GM12878 (cell line): Measurements from ENCODE around the gene UQCR10.

Experiments
- CBX5 ChIP-seq: sonication (generic); IDR thresholded peaks from 2 replicates; pipeline ENCODE4 v1.6.1; 2016; ENCODE audit warnings: low read depth, moderate library complexity, mild to moderate bottlenecking, inconsistent platforms
- HDAC2 ChIP-seq: fragments of 200-600 bp; sonication (generic); IDR thresholded peaks from 2 replicates; pipeline ENCODE4 v1.6.1; 2017
- NBN ChIP-seq: fragments of 450-650 bp; IDR thresholded peaks from 2 replicates; pipeline ENCODE4 v1.6.1; 2016
- NFIC ChIP-seq: IDR thresholded peaks from 2 replicates; pipeline ENCODE4 v1.6.1; 2012; ENCODE audit warnings: low read depth, mild to moderate bottlenecking, inconsistent platforms, low read length, moderate library complexity
- TF ChIP-seq, protein P1 (sequence below): IDR thresholded peaks from 2 replicates; pipeline ENCODE4 v1.6.1; 2011; ENCODE audit warnings: mild to moderate bottlenecking, low read depth, low read length, moderate library complexity; ENCODE audit not compliant: insufficient replicate concordance

DNA sequence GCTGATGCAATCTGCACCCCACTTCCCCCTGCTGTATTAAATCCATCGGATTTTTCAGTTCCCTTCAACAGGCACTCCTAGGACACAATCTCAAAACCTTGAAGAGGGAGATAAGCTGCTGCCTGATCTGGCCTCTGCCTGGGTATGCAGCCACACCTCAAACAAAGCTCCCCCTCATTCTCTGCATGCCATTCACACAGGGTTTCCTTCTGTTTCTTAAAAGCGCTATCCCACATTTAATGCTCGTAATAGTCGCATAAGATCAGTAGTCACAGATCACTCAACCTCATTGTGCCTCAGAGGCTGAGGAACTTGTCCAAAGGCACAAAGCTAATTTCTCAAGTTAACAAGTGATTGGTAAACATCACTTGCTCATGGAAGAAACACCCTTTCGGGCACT, 34.0 kb downstream of the UQCR10 start:
- TF ChIP-seq CBX5 (no peak), HDAC2 (no peak), NBN (no peak), NFIC (no peak)
- TF ChIP-seq, protein P1, sequence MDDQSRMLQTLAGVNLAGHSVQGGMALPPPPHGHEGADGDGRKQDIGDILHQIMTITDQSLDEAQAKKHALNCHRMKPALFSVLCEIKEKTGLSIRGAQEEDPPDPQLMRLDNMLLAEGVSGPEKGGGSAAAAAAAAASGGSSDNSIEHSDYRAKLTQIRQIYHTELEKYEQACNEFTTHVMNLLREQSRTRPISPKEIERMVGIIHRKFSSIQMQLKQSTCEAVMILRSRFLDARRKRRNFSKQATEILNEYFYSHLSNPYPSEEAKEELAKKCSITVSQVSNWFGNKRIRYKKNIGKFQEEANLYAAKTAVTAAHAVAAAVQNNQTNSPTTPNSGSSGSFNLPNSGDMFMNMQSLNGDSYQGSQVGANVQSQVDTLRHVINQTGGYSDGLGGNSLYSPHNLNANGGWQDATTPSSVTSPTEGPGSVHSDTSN: no peak
